SK-N-SH (cell line): Measurements from ENCODE around the gene RNASE8. TPM values are rescaled to one million over a fixed set of nuclear protein-coding genes. Genes with fewer than 3 reads are reported as not detected.

Experiments used
- CTCF ChIA-PET: fragments of 300-600, 350-600 bp; formaldehyde crosslinking; extraction: SDS; loops from one replicate; lab custom pipeline; 2021; lab: Yijun Ruan, JAX
- POLR2A ChIA-PET: fragments of 350-600 bp; sonication (Branson Sonifier 250); formaldehyde crosslinking; extraction: SDS; loops from one replicate; lab custom pipeline; 2020; ENCODE audit warnings: antibody characterized with exemption, inconsistent platforms; lab: Yijun Ruan, JAX
- DNase-seq: peaks from one replicate; pipeline ENCODE4 v3.0.0; 2012
- H2AFZ ChIP-seq: fragments of 200-600 bp; sonication (generic); 2 replicates; pipeline ENCODE4 v1.8.1; 2016; ENCODE audit warnings: antibody characterized with exemption, mild to moderate bottlenecking, low read depth
- H3F3A ChIP-seq: fragments of 200-600 bp; sonication (generic); replicated peaks from 2 replicates; pipeline ENCODE3; 2016; ENCODE audit warnings: antibody characterized with exemption, mild to moderate bottlenecking; ENCODE audit not compliant: insufficient read depth
- H3K27ac ChIP-seq, 2 experiments: fragments of 200-500 bp in 1 of 2; fragments of 200-600 bp in 1 of 2; sonication (Bioruptor generic) in 1 of 2; sonication (generic), shearing (Covaris generic) in 1 of 2; 2 replicates each; pipeline versions ENCODE4 v1.5.1 to v1.6.1; 2014 to 2016; ENCODE audit warnings: low read depth in 2 of 2, inconsistent platforms in 1 of 2, low read length in 1 of 2, mild to moderate bottlenecking in 1 of 2, mixed read lengths in 1 of 2
- H3K27me3 ChIP-seq: fragments of 200-600 bp; sonication (generic), shearing (Covaris generic); 2 replicates; pipeline ENCODE4 v1.6.1; 2016; ENCODE audit warnings: mixed run types; ENCODE audit not compliant: insufficient read depth
- H3K36me3 ChIP-seq, 2 experiments: fragments of 200-500 bp in 1 of 2; fragments of 200-600 bp in 1 of 2; sonication (Bioruptor generic) in 1 of 2; sonication (generic) in 1 of 2; replicated peaks in 1 of 2; 2 replicates each; pipeline versions ENCODE3 to v1.5.1; 2014 to 2016; ENCODE audit warnings: low read length in 1 of 2, mild to moderate bottlenecking in 1 of 2; ENCODE audit not compliant: insufficient read depth in 2 of 2, control insufficient read depth in 1 of 2
- H3K4me1 ChIP-seq, 2 experiments: fragments of 200-500 bp in 1 of 2; fragments of 200-600 bp in 1 of 2; sonication (Bioruptor generic) in 1 of 2; sonication (generic), shearing (Covaris generic) in 1 of 2; 2 replicates each; pipeline versions ENCODE4 v1.5.1 to v1.6.1; 2014 to 2016; ENCODE audit warnings: low read depth in 1 of 2, low read length in 1 of 2, mixed run types in 1 of 2; ENCODE audit not compliant: insufficient read depth in 2 of 2, control insufficient read depth in 1 of 2
- H3K4me2 ChIP-seq: fragments of 200-600 bp; sonication (generic), shearing (Covaris generic); 2 replicates; pipeline ENCODE4 v1.6.1; 2017; ENCODE audit warnings: mixed run types
- H3K4me3 ChIP-seq, 2 experiments: fragments of 200-500 bp in 1 of 2; fragments of 200-600 bp in 1 of 2; sonication (Bioruptor generic) in 1 of 2; sonication (generic), shearing (Covaris generic) in 1 of 2; 2 replicates each; pipeline versions ENCODE4 v1.5.1 to v1.8.1; 2014 to 2016; ENCODE audit warnings: low read depth in 2 of 2, inconsistent platforms in 1 of 2, low read length in 1 of 2, mild to moderate bottlenecking in 1 of 2, mixed read lengths in 1 of 2, moderate library complexity in 1 of 2
- H3K79me2 ChIP-seq: fragments of 200-600 bp; sonication (generic); 2 replicates; pipeline ENCODE4 v1.8.1; 2017; ENCODE audit warnings: mild to moderate bottlenecking; ENCODE audit not compliant: insufficient read depth
- H3K9ac ChIP-seq: fragments of 200-600 bp; sonication (generic); 2 replicates; pipeline ENCODE4 v1.6.1; 2017; ENCODE audit warnings: mixed run types
- H3K9me2 ChIP-seq: fragments of 200-600 bp; sonication (generic); 2 replicates; pipeline ENCODE4 v1.6.1; 2017; ENCODE audit warnings: mixed run types
- H3K9me3 ChIP-seq: fragments of 200-600 bp; sonication (generic); 2 replicates; pipeline ENCODE4 v1.6.1; 2017; ENCODE audit warnings: mixed run types, mild to moderate bottlenecking, moderate library complexity
- H4K20me1 ChIP-seq: fragments of 200-600 bp; sonication (generic); 2 replicates; pipeline ENCODE4 v1.6.1; 2017; ENCODE audit warnings: mild to moderate bottlenecking, mixed run types; ENCODE audit not compliant: insufficient read depth
- CTCF ChIP-seq: fragments of 200-600 bp; sonication (generic); IDR thresholded peaks from 2 replicates; pipeline ENCODE4 v1.6.1; 2017; ENCODE audit warnings: antibody characterized with exemption, mild to moderate bottlenecking, moderate library complexity
- EZH2phosphoT487 ChIP-seq: fragments of 200-600 bp; sonication (generic); IDR thresholded peaks from 2 replicates; pipeline ENCODE4 v1.6.1; 2017; ENCODE audit warnings: low read depth, mixed run types, mild to moderate bottlenecking, antibody characterized with exemption, moderate library complexity, borderline replicate concordance
- FOXJ3 ChIP-seq: sonication (generic); formaldehyde crosslinking; IDR thresholded peaks from 2 replicates; pipeline ENCODE4 v1.5.1; 2020; ENCODE audit warnings: mild to moderate bottlenecking, missing genetic modification reagents
- GATA2 ChIP-seq: sonication (generic); formaldehyde crosslinking; IDR thresholded peaks from 2 replicates; pipeline ENCODE4 v1.5.0; 2020; ENCODE audit warnings: mild to moderate bottlenecking, missing genetic modification reagents
- MAX ChIP-seq: IDR thresholded peaks from 2 replicates; pipeline ENCODE4 v1.4.0; 2012; ENCODE audit warnings: low read depth
- NRF1 ChIP-seq: IDR thresholded peaks from 2 replicates; pipeline ENCODE4 v1.6.1; 2012; ENCODE audit warnings: low read depth, mild to moderate bottlenecking, low read length
- PBX3 ChIP-seq: IDR thresholded peaks from 2 replicates; pipeline ENCODE4; 2012
- RAD21 ChIP-seq: IDR thresholded peaks from 2 replicates; pipeline ENCODE4 v1.6.1; 2012; ENCODE audit warnings: mild to moderate bottlenecking, low read length
- RCOR1 ChIP-seq: fragments of 150-350 bp; IDR thresholded peaks from 2 replicates; pipeline ENCODE4 v1.6.1; 2017; ENCODE audit warnings: antibody characterized with exemption, low read length
- REST ChIP-seq: IDR thresholded peaks from 2 replicates; pipeline ENCODE4 v1.6.1; 2012; ENCODE audit warnings: mild to moderate bottlenecking, low read depth, low read length, moderate library complexity
- SIN3A ChIP-seq: IDR thresholded peaks from 2 replicates; pipeline ENCODE4 v1.6.1; 2012; ENCODE audit warnings: low read depth, mild to moderate bottlenecking, low read length, moderate library complexity, borderline replicate concordance
- USF1 ChIP-seq: IDR thresholded peaks from 2 replicates; pipeline ENCODE4 v1.4.0; 2012; ENCODE audit warnings: low read depth, borderline replicate concordance
- USF2 ChIP-seq: fragments of 150-350 bp; IDR thresholded peaks from 2 replicates; pipeline ENCODE4 v1.6.1; 2017; ENCODE audit warnings: antibody characterized with exemption, low read length, low read depth, borderline replicate concordance
- ZBTB33 ChIP-seq: IDR thresholded peaks from 2 replicates; pipeline ENCODE4 v1.4.0; 2012; ENCODE audit warnings: low read depth, borderline replicate concordance
- WGBS: methylation state at CpG from one replicate; pipeline ENCODE4 v1.1.6; 2017; ENCODE audit warnings: low lambda C conversion rate; 5-methylcytosine and 5-hydroxymethylcytosine counted together
- polyA plus RNA-seq, 3 experiments: library from polyadenylated mRNA; depleted of rRNA; stranded (reverse); fragments of >200 nt; gene quantifications; 2 replicates each; pipeline ENCODE4 v1.2.3, GENCODE V29; 2012

RNASE8 gene
- polyA plus RNA-seq, 1 of the 3 experiments (the other 2 are of a cell fraction) = not detected

- no peak for TF ChIP-seq USF1
- no peak for TF ChIP-seq FOXJ3 (CRISPR knock-in tag)
- TF ChIP-seq GATA2 (CRISPR knock-in tag) = no peak
- TF ChIP-seq CTCF = peak; percentile 97
- TF ChIP-seq RCOR1 = peak; percentile 30; the same call in 1 of the 2 replicates
- no peak for TF ChIP-seq USF2
- TF ChIP-seq RAD21 = peak; percentile 92
- TF ChIP-seq NRF1 = no peak; the same call in 1 of the 2 replicates
- TF ChIP-seq REST = no peak
These were observed 34.8 kb downstream of the RNASE8 start (continued) for GRCh38 chr14:21092273-21093011.

- WGBS = 91% methylated on average over 29 of the region's 36 CpGs
- no peak for DNase-seq
- POLR2A ChIA-PET = interaction anchor here (1.2 to 1.8 kb wide), 4 partner anchors 8 to 24 kb away, joined by 3 to 12 read pairs (median 5); partner anchors contain the start of genes ARHGEF40 and TMEM253
- Histone ChIP-seq H3K4me1 (peaks cover 18 to 25% of the 10 kb centered on the region in 2 experiments), H4K20me1 (peaks cover 14% of the 10 kb centered on the region; the same call in 1 of the 2 replicates), H3K4me3 (no peak overlapping the region), H3K9me2 (no peaks in the 10 kb centered on the region), H3K27ac (no peak overlapping the region; a peak in 1 of 4 replicates), H3K79me2 (no peaks in the 10 kb centered on the region), H3K36me3 (peaks cover 18 to 44% of the 10 kb centered on the region in 2 experiments), H3K9ac (no peak overlapping the region), H3K4me2 (no peak overlapping the region), H3K27me3 (no peaks in the 10 kb centered on the region), H3F3A (peaks cover 52% of the 10 kb centered on the region), H3K9me3 (no peaks in the 10 kb centered on the region), H2AFZ (no peak overlapping the region)
- CTCF ChIA-PET = interaction anchor here (0.7 to 20.5 kb wide), 30 partner anchors 8 to 441 kb away, joined by 3 to 555 read pairs (median 8); partner anchors contain the start of genes ARHGEF40, NDRG2, TMEM253 and TPPP2
- TF ChIP-seq EZH2phosphoT487 (no peak), ZBTB33 (no peak), PBX3 (no peak), SIN3A (no peak), MAX (no peak)
These were observed 35.4 kb downstream of the RNASE8 start for GRCh38 chr14:21093018-21093417.
